ENCODE measurements around the gene ZNF503.
A peak's percentile ranks its signal among the peaks of the same experiment; 100 is the strongest.

Gene ZNF503

DNA sequence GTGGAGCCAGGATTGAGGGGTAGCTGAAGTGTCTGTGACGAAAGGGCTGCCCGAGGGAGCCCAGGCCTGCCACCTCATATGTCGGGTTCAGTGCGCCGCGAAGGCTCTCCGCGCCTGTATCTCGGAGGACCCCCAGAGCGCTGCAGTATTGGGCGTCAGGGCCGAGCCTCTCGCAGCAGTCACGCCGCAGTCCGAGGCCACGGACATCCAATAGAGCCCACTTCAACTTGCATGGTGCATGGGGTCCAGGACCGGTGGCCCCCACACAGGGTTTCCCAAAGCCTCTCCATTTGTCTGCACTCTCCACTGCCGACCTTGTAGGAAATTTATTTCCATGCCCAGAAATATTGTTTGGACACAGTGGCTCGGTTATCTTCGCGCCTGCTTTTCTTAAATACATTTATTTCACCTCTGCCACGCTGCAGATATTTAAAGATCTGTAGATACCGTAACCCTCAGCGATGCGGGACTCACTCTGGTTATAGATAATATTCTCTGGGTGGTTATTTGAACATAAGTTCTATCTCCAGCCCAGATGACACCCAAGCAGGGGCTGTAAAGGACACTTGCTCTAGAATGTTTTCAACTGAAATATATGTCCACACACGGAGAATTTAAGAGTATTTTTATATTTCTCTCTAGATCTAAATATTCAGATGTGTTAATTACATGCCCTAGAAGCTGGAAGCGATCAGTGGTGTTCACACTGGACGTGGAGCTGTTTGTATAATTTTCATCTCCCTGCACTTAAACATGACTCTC is 5.1 kb upstream of the ZNF503 start:
- DNase-seq (ENCODE audit: low read depth), result no peak

DNA sequence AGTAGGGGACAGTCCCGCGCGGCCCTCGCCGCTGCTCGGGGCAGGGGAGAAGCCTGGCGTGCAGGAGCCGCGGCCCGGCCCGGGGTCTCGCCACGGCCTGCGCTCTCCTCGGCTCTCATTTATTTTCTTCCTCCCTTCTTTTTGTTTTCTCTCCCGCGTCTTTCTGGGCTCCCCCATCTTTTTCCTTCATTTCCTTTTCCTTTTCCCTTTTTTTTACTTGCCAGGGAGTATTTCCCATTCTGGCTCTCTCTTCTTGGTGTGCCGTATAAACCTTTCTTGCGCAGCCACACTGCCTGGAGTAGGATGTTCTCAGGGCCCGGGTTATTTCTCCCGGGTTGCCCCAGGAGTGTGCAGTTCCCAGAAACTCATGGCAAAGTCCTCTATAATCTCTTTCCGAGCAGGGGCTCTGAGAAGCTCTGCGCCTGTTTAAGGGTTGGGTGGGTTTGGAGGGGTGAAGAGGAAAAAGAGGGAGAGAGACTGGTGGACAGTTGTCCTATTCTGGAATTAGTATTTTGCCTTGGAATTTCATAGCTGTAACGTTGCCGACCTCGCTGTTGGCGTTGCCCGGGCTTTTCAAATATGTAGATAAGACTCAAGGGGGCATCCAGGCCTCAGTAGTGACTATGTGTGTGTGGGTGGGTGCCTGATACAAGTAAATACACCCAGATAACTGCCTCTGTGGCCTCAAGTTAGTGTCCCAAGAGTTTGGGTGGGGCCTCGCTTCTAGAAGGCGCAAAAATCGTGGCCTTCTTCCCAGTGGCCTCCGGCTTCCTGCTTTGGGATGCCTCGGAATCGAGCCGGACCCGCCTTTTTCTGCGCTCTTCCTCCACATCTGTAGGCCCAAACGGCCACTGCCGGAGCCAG is 4.3 kb upstream of the ZNF503 start:
- DNase-seq (ENCODE audit: low read depth), result no peak

DNA sequence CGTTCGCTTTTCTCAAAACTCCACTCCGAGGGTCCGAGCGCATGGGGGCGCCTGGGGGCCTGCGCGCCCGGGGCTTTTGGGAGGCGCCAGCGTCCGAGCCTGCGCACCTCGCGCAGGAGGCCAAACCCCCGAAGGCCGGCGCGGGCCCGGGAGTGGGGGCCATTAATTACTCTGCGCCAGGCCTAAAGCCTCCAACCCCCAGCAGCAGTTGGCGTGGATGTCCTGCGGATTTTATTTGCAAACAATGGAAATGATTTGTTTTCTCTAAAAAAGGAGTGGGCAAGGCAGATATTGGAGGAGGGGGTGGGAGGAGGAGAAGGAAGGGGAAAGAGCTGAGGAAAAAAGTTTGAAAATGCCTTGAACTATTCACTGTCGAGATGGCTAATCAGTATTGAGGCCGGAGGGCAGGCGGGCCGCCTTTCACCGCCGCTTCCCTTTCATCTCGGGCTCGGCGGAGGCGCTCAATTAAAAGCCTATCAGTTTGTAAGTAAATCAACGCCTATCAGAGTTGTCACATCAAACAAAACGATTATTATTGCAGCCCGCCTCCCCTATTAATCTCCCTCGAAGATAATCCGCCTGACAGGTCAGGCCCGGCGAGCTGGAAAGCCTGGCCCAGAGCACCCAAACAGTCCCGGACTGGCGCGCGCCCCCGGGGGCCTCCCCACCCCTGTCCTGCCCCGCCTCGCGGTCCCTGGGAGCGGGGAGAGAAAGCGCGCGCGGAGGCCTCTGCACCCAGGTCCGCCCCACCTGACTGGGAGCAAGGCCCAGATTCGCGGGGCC is 3.4 kb upstream of the ZNF503 start:
- no peak for DNase-seq (ENCODE audit: low read depth)

DNA sequence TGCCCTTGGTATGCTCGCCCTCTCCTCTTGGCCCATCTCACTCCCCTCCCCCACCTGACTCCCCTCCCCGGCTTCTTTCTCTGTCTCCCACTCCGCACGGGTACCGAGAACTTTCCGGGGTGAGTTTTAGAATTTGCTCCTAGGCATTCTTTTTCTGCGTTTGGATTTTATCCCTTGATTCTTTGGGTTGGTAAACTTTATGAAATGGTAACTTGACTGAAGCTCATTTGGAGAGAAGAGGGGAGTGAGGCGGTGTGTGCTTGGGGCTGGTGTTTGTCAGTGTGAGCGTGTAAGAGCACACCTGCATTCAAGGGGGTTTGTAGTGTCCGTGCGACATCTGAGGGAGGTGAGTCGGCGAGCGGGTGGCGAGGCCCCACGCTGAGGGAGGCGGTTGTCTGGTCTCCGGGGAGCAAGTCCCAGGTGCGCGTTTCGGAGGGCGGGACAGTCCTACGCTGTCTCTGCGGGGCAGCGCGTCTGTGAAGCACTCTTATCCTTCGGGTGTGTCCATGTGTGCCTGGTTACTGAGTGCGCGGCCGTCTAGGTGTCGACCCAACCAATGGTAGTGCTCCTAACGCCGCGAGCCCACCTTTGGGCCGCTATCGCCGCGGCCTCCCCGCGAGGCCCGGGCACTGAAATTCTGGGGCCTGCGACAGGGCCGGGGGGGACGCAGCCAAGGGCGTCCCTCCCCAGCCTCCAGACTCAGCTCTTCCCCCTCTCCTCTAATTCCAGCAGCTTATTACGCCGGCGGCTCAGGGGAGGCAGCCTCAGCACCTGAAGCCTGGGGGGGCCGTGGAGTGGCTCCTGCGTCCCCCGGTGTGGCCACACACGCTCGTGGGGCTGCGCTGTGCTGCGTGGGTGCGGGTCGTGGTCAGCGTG is 2.6 kb upstream of the ZNF503 start:
- DNase-seq (ENCODE audit: low read depth), result no peak

DNA sequence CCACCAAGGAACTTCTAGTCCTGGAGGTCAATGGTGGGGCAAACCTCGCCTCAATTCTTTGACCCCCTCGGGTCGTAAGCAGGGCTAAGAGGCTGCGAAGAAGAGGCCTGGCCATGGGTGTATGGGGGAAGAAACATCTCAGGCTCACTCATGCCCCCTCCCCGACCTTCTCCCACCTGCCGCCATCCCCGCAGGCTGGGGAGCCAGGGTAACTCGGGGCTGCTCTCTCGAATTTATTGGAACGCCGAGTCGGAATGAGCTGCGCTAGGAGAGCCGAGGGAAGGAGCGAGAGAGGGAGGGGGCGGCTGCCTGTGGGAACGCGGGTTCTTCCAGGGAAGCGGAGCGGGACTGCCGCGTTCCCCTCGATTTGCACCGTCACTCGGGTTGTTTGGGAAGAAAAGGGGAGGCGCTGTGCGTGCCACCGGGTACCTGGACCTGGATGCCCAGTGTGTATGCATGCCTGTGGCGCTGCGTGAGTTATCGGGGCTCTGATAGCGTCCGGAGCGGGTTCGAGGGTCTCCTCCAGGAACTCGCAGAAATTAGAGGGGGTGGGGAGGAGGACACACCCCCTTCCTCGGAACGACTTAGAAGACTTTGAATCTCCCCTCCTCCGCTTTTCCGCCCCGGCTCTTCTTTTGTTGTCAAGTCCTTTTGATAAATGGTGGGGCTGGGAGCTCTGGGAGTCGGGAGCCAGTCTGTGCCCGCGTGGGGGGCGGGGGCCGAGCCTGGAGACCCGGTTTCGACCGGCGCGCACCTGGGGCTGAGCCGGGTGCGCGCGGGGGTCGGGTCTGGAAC is 1.8 kb upstream of the ZNF503 start:
- DNase-seq (ENCODE audit: low read depth), result no peak

DNA sequence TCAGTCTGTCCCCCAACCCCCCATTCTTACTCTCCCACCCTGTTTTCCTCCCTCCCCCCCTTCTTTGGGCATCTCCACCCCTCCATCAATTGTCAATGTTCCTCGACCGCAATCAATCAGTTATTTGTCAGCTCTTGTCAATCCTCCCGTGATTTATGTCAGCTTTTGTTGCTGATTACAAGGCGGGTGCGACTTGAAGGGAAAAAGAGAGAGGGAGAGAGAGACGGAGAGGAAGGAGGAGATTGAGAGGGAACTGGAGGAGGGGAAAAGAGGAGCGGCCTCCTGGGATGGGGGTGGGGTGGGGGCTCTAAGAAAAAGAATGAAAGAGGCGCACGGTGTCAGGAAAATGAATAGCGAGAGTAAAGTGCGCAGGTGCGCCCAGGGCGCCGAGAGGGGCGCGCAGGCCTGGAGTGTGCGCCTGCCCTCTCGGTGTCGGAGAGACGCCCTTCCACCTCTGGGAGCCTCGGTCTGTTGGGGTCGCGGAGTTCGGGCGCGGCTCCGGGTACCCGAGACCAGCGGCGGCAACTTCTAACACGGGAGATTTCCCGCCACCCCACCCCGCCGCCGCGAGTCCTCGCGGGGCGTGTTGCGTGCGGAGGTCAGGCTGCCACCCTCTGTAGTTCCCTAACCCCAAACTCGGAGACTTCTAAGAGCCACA is 1.1 kb upstream of the ZNF503 start:
- no peak for DNase-seq (ENCODE audit: low read depth)

DNA sequence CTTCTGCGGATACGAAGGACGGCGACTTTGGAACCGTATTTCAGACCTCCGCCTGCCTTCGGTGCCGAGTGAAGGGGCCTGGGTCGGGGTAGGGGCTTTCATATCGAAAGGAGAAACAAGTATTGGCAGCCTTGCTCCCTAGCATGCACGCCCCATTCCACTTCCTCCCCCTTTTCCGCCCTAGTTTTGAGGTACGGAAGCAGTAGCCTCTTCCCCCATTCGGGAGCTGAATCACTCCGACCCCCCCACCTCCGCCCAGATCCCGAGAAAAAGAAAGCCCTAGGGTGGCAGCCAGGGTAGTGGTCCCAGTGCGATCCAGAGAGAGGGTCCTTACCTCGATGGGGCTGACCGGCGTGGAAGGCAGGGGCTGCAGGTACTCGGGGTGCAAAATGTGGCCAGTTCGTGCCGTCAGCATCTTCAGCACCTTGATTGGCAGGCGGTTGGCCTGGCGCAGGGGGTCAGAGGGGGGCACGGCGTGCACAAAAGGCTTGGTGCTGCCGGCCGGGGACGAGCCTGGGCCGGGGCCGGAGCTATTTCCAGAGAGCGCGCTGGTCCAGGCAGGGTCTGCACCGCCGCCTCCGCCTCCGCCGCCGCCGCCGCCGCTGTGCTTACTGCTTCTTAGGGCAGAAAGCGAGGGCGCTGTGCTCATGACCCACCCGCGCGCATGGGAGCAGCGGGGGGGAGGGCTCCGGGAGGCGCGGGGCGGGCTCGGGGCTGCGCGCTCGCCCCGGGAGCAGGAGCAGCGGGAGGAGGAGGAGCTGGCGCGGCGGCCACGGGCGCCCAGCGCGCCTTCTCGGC is 594 bp downstream of the ZNF503 start:
- DNase-seq (ENCODE audit: low read depth), result no peak

- DNase-seq (ENCODE audit: low read depth), result no peak
These were observed 1.3 kb downstream of the ZNF503 start for GRCh38 chr10:75400163-75400770.

- DNase-seq (ENCODE audit: low read depth), result peak; percentile 49
These were observed 2.0 kb downstream of the ZNF503 start for GRCh38 chr10:75399461-75400162.

- no peak for DNase-seq (ENCODE audit: low read depth)
These were observed 2.7 kb downstream of the ZNF503 start for GRCh38 chr10:75398692-75399460.

- no peak for DNase-seq (ENCODE audit: low read depth)
These were observed 3.3 kb downstream of the ZNF503 start for GRCh38 chr10:75398200-75398691.

GRCh38 chr10:75397496-75398199 is 3.9 kb downstream of the ZNF503 start:
- no peak for DNase-seq (ENCODE audit: low read depth)

- DNase-seq (ENCODE audit: low read depth), result no peak
These were observed 4.7 kb downstream of the ZNF503 start for GRCh38 chr10:75396631-75397495.

GRCh38 chr10:75395932-75396630 is 5.5 kb downstream of the ZNF503 start:
- DNase-seq (ENCODE audit: low read depth), result no peak
